DMS79 treated with DMSO at 0.1 percent for 48 hours (cell line): ENCODE data around the gene TYMP.
"Not testable (repeated sequence)": the region's sequence is repeated elsewhere in the genome, so short reads cannot be mapped to it uniquely, and the experiment has no call there.

ENCODE experiments used
- DNase-seq: peaks from one replicate; lab custom pipeline; 2025; lab: John Stamatoyannopoulos, UW

TYMP gene

DNA sequence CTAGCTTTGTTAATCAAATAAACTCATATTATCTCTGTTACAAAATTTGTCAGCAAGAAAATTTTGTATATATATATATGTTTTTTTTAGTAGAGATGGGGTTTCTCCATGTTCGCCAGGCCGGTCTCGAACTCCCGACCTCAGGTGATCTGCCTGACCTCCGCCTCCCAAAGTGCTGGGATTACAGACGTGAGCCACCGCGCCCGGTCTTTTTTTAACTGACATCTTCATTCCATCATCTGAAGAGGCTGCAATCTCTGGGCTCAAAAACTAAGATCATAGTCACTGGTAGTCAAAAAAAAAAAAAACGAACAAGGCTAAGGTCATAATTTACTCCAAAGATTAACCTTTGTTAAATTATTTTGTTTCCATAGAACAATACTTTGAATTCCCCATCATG, 10.6 kb upstream of the TYMP start:
- no peak for DNase-seq

DNA sequence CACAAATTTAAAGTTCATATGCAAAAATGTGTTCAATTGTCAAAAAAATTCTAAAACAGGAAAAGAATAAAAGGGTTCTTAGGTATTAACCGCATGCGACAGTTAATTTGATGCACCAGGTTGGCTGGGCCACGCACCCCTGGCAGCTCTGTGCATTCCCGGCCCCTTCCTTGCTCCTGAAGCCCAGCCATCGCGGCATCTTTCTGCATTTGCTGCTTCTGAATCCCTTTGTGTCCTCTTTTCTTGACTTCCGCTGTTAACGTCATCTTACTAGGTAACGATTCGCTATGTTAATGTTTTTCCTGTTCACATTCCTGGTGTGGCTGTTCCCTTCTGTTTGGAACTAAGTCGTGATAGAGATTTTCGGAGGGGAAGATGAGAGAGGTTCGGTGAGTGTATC, 8.0 kb upstream of the TYMP start:
- DNase-seq = no peak

DNA sequence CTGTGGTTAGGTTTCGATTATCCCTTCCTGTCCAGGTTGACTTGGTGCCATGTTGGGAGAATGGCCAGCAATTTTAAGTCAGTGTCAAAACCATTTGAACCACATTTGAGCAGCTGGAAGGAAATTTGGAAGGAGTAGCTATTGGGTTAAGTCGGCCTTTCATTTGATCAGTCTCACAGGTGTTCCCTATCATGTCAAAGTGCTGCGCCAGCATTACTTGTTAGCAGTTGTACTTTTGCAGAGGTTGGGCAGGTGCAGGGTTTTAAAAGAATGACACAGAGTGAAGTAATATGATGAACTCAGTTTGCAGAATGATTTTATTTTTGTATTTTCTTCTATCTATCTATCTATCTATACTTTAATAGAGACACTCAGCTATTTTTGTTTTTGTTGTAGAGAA, 6.4 kb upstream of the TYMP start:
- no peak for DNase-seq

GRCh38 chr22:50535113-50535512, 5.3 kb upstream of the TYMP start:
- DNase-seq = no peak

DNA sequence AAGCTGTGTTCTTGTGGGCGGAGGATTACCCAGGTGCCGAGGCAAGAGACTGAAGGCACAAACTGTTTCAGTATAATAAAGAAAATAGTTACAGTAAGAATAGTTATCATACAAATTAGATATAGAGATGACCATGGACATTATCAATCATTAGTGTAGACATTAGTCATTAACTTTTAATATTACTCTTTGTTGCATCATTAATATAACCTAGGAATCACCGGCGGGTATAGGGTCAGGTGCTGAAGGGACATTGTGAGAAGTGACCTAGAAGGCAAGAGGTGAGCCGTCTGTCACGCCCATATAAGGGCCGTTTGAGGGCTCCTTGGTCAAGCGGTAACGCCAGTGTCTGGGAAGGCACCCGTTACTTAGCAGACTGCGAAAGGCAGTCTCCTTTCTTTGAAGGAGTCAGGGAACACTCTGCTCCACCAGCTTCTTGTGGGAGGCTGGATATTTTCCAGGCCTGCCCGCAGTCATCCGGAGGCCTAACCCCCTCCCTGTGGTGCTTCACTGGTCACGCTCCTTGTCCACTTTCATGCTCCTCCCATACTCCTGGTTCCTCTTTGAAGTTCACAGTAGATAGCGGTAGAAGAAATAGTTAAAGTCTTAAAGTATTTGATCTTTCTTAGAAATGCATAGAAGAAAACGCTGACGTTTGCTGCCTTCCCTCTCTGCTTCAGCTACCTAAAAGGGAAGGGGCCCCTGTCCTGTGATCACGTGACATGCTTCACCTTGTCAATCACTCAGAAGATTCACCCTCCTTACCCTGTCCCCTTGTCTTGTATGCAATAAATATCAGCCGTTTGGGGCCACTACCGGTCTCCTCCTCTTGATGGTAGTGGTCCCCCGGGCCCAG, 4.3 kb upstream of the TYMP start:
- DNase-seq = not testable (repeated sequence)

- DNase-seq = no peak
These were observed 3.3 kb upstream of the TYMP start for GRCh38 chr22:50532824-50533796.

DNA sequence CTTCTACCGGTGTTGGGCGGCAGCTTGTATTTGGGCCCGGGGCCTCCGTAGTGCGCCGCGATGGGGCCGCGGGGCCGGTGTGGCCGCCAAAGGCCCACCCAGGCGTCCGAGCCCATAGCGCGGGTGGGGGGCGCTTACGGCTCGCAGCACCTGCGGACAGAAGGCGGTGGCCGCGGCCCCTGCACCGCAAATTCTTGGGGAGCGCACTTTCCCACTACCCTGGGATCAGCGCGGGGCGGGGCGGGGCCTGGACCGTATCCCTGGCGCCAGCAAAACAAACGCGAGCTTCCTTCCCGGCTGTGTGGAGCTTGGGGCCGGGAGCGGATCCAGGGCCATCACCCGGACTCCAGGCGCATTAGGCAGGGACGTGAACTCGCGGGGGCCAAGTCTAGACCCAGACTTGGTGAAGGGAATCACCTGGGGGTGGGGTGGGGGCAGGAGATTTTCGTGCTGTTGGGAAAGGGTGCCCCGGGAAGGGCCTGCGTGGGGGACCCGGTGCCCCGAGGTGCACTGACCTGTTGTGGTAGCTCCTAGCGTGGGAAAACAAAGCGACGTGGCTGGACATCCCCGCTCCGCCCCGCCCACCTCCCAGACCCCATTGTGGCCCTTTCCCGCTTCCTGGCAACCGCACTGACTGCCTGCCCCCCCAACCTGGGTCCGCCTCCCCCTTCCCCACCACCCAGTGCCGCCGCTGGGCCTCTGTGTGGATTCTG, 2.3 kb upstream of the TYMP start:
- no peak for DNase-seq

DNA sequence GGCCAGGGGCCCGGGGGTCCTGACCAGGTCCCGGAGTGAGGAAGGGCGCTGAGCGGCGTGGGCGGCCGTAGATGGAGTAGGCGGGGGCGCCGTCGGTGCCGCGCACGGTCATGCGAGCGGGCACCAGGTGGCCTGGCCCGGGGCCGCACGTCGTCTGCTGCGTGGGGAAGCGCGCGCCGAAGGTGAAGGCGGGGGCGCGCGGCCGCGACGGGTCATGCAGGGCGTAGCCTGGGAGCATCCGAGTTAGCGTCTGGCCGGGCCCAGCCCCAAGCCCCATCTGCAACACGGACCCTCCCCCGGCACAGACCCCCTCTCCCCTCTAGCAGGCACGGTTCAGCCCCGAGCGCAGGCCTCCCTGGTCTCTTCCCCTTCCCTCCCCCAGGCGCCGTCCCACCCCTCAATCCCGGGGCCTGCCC, 1.7 kb upstream of the TYMP start:
- DNase-seq = peak; percentile 7

DNA sequence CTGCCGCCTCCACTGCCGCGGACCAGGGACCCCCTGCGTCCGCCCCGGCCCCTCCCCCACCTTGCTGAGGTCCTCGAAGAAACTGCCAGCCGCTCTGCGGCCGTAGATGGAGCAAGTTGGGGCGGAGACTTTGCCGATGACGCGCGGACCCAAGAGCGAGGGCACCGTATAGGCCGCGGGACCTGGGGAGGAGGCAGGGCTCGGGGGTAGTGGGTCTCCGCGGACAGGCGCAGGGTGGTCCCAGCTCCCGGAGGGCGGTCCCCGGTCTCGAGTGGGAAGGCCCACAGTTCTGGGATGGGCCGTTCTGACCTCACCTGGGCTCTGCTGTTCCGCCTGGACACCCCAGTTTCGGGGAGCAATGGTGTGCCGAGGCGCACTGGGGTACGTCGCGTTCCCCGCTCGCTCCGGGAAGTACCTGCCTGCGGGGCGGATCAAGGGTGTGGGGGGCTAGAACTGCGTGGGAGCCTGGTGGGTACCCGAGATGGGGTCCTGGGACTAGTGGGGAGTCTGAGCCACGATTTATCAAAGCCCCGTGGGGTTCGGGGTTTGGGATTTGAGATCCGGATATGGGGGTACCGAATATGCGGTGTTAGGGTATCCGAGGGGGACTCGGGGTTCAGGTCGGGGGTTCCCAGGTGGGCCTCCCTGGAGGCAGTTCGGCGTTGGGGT, 1.2 kb upstream of the TYMP start:
- DNase-seq = peak; percentile 27

- no peak for DNase-seq
These were observed 716 bp upstream of the TYMP start for GRCh38 chr22:50530580-50530876.

DNA sequence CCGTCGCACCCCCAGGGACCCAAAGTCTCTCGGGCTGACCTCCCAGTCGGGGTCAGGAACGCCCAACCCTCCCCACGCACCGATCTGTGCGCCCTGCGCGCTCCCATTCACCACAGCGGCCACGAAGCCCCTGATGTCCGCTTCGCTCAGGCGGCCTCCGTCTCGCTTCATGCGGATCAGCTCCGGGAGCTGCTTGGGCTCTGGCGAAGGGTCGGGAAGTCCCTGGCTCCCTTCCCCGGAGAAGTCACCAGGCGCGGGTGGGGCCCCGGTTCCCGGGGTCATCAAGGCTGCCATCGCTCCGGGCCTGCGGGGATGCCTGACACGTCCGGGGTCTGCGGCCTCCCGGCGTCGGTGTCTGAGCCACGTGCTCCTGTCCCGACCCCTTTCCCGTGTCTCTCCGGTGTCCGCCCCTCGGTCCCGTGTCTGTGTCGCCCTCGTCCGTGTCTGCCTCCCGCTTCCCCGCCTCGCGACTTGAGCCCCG, 356 bp downstream of the TYMP start:
- DNase-seq = no peak

DNA sequence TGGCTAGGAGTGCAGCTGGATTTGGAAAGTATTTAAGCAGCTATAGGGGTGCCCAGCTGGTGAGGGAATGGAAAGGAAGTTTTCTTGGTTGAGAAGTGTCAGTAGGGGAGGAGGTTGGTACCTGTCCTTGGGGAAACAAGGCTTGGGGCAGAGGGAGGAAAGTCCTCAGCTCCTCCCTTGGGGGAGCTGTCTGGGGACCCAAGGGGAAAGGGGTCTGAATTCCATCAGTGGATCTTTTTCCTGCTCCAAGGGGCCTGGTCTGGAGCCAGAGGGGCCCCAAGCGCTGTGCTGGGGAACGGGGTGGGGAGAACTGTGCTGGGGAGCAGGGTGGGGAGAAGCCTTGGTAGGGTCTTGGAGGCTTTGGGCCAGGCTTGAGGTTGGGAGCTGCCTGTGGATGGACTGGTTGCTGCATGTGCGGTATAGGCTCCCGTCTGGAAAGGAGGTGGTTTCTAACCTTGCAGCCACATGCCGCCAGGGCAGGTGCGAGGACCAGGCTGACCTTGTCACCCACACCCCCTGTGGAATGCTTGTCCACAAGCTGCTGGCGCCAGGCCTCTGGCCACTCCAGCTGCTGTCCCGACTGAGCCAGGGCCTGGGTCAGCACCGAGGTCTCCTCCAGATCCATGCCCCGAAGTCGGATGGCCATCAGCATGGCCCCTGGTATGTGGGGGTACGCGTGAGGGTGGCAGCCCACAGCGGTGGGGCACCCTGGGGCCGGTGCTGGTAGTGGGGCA, 963 bp downstream of the TYMP start:
- DNase-seq = no peak

- no peak for DNase-seq
These were observed 1.7 kb downstream of the TYMP start for GRCh38 chr22:50527921-50528681.

- DNase-seq = peak; percentile 6
These were observed 2.7 kb downstream of the TYMP start for GRCh38 chr22:50526834-50527801.

DNA sequence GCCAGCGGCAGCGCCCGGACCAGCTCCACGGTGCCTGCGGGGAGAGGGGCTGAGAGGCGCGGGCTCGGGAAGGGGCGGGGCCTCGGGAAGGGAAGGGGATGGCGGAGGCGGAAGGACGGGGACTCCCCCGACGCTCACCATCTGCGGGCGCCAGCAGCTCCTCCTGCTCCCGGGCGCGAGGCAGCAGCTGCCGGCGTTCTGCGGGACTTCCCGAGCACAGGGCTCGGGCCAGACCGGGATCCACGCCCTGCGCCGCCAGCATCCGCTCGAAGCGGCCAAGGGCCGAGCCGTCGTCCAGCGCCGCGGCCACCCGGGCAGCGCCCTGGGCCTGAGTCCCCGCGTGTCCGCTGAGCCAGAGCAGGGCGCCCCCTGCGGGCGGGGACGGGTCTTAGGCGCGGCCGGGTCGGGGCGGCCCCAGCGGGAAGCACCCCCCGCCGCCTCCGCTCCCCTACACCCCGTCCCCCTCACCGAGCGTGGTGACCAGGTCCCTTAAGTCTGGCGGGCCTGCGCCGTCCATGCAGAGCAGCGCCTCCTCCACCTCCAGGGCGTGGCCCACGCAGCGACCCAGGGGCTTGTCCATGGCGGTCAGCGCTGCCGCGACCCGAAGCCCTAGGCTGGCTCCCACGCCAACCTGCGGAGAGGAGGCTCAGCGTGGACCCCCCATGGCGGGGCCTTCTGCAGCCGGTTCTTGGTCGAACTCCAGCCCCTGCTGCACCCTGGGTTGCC, 3.5 kb downstream of the TYMP start:
- DNase-seq = peak; percentile 15

GRCh38 chr22:50525858-50526107, 4.0 kb downstream of the TYMP start:
- no peak for DNase-seq

GRCh38 chr22:50525104-50525857, 4.5 kb downstream of the TYMP start, which contains the start of gene SCO2:
Gene SCO2, minus strand, starts transcription at chr22:50525598. Its CDS starts 1,187 bp downstream, at chr22:50524411.
- DNase-seq = peak; percentile 74

DNA sequence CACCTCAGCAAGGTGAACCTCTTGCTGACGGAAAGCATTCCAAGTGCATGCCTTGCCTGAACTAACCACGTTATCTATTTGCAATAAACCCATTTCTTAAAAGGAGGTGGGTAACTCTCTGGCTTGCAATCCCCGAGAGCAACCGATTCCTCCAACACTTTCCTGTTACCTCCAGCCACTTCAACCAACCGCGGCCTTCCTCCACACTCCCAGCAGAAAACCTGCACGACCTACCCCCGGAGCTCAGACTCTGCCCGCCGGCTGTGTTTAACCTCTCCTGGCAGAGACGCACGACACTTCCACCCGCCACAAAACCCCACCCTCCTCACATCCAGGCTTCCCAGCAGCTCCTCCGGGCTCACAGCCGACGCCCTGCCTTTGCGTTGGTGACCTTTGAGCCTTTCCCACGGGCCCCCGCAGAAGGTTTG, 5.1 kb downstream of the TYMP start:
- no peak for DNase-seq
